ENCODE measurements around the gene IL13RA1.
"Not testable (repeated sequence)": the region's sequence is repeated elsewhere in the genome, so short reads cannot be mapped to it uniquely, and the experiment has no call there.

Gene IL13RA1

GRCh38 chrX:118726887-118727685 is at the start of gene IL13RA1:
Gene IL13RA1 (plus strand): TSS chrX:118727606. CDS start chrX:118727639, 33 bp downstream.
- DNase-seq (ENCODE audit: low read depth in 2 of 2, low spot score in 1 of 2): no peak

GRCh38 chrX:118679290-118679689 is 48.1 kb upstream of the IL13RA1 start:
- no peak for DNase-seq (ENCODE audit: low read depth in 2 of 2, low spot score in 1 of 2)

- no peak for DNase-seq (ENCODE audit: low read depth in 2 of 2, low spot score in 1 of 2)
Observed at GRCh38 chrX:118682258-118683014, 45.0 kb upstream of the IL13RA1 start.

- no peak for DNase-seq (ENCODE audit: low read depth in 2 of 2, low spot score in 1 of 2)
Observed at GRCh38 chrX:118685393-118685792, 42.0 kb upstream of the IL13RA1 start.

- no peak for DNase-seq (ENCODE audit: low read depth in 2 of 2, low spot score in 1 of 2)
Observed at GRCh38 chrX:118688935-118689334, 38.5 kb upstream of the IL13RA1 start.

GRCh38 chrX:118693843-118694242 is 33.6 kb upstream of the IL13RA1 start:
- no peak for DNase-seq (ENCODE audit: low read depth in 2 of 2, low spot score in 1 of 2)

GRCh38 chrX:118694638-118695037 is 32.8 kb upstream of the IL13RA1 start:
- no peak for DNase-seq (ENCODE audit: low read depth in 2 of 2, low spot score in 1 of 2)

- no peak for DNase-seq (ENCODE audit: low read depth in 2 of 2, low spot score in 1 of 2)
Observed at GRCh38 chrX:118698516-118699170, 28.8 kb upstream of the IL13RA1 start.

GRCh38 chrX:118702741-118703140 is 24.7 kb upstream of the IL13RA1 start:
- DNase-seq (ENCODE audit: low read depth in 2 of 2, low spot score in 1 of 2): no peak

- DNase-seq (ENCODE audit: low read depth in 2 of 2, low spot score in 1 of 2): no peak
Observed at GRCh38 chrX:118706681-118707080, 20.7 kb upstream of the IL13RA1 start.

- DNase-seq (ENCODE audit: low read depth in 2 of 2, low spot score in 1 of 2): no peak
Observed at GRCh38 chrX:118714521-118714920, 12.9 kb upstream of the IL13RA1 start.

- not testable (repeated sequence) for DNase-seq (ENCODE audit: low read depth in 2 of 2, low spot score in 1 of 2)
Observed at GRCh38 chrX:118715917-118716316, 11.5 kb upstream of the IL13RA1 start.

GRCh38 chrX:118716833-118717232 is 10.6 kb upstream of the IL13RA1 start:
- DNase-seq (ENCODE audit: low read depth in 2 of 2, low spot score in 1 of 2): not testable (repeated sequence)

GRCh38 chrX:118717678-118718391 is 9.6 kb upstream of the IL13RA1 start:
- no peak for DNase-seq (ENCODE audit: low read depth in 2 of 2, low spot score in 1 of 2)

GRCh38 chrX:118718737-118719136 is 8.7 kb upstream of the IL13RA1 start:
- no peak for DNase-seq (ENCODE audit: low read depth in 2 of 2, low spot score in 1 of 2)

- DNase-seq (ENCODE audit: low read depth in 2 of 2, low spot score in 1 of 2): no peak
Observed at GRCh38 chrX:118720058-118720707, 7.2 kb upstream of the IL13RA1 start.

- DNase-seq (ENCODE audit: low read depth in 2 of 2, low spot score in 1 of 2): no peak
Observed at GRCh38 chrX:118723376-118723775, 4.0 kb upstream of the IL13RA1 start.

- DNase-seq (ENCODE audit: low read depth in 2 of 2, low spot score in 1 of 2): no peak
Observed at GRCh38 chrX:118724365-118724764, 3.0 kb upstream of the IL13RA1 start.

GRCh38 chrX:118724775-118725174 is 2.6 kb upstream of the IL13RA1 start:
- no peak for DNase-seq (ENCODE audit: low read depth in 2 of 2, low spot score in 1 of 2)

GRCh38 chrX:118726396-118726795 is 1.0 kb upstream of the IL13RA1 start:
- no peak for DNase-seq (ENCODE audit: low read depth in 2 of 2, low spot score in 1 of 2)
